ENCODE results near the gene SLC10A7.
A peak's percentile ranks its signal among the peaks of the same experiment; 100 is the strongest.

Gene SLC10A7

GRCh38 chr4:146283758-146284651 is 237.7 kb downstream of the SLC10A7 start:
- TF ChIP-seq CTCF (conservative IDR thresholded peaks at IDR 0.05; ENCODE audit: control insufficient read depth, insufficient read depth, low read depth, low read length), result no peak
- H3K4me3 ChIP-seq (ENCODE audit: control insufficient read depth, low read depth, low read length), result no peak overlapping the region
- no peak for DNase-seq (ENCODE audit: low read depth)

GRCh38 chr4:146282657-146283056 is 239.1 kb downstream of the SLC10A7 start:
- H3K4me3 ChIP-seq (ENCODE audit: control insufficient read depth, low read depth, low read length), result no peak overlapping the region
- TF ChIP-seq CTCF (conservative IDR thresholded peaks at IDR 0.05; ENCODE audit: control insufficient read depth, insufficient read depth, low read depth, low read length), result no peak
- DNase-seq (ENCODE audit: low read depth), result no peak

DNA sequence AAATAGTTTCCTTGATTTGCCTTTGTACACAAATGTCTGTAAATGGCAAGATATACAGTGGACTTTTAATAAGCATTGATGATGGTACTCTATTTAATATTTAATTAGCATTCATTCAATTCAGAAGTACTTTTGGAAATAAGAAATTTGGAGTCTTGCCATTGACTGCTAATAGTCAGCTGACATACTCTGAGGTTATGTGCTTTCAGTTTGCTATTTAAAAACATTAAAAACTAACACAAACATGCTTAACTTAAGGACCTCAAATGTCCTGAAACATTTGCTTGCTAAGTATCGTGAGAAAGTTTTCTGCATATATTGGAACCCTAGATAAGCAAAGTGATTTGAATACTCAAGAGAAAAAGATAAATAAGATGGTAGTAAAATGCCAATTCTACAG is 242.8 kb downstream of the SLC10A7 start:
- no peak overlapping the region for H3K4me3 ChIP-seq (ENCODE audit: control insufficient read depth, low read depth, low read length)
- TF ChIP-seq CTCF (conservative IDR thresholded peaks at IDR 0.05; ENCODE audit: control insufficient read depth, insufficient read depth, low read depth, low read length), result no peak
- peak; percentile 12 for DNase-seq (ENCODE audit: low read depth)

DNA sequence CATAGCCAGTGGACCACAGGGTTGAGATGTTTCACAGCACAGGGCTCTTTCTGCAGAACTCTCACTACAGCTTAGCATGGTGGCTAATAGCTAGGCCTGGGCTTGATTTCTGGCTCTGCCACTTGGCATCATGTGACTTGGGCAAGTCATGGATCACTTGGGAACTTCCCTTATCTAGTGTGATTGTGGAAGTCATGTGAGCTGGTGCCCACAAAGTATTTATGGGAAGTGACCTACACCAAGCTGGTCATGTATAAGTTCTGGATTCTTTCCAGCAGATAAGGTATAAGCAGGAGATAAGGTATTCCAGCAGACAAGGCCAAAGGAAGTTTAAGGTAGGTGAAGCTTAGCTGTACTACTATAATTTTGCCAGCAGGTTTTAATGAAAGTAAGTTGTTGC is 246.4 kb downstream of the SLC10A7 start:
- TF ChIP-seq CTCF (conservative IDR thresholded peaks at IDR 0.05; ENCODE audit: control insufficient read depth, insufficient read depth, low read depth, low read length), result no peak
- H3K4me3 ChIP-seq (ENCODE audit: control insufficient read depth, low read depth, low read length), result no peak overlapping the region
- DNase-seq (ENCODE audit: low read depth), result no peak

GRCh38 chr4:146274774-146275173 is 247.0 kb downstream of the SLC10A7 start:
- no peak for DNase-seq (ENCODE audit: low read depth)
- no peak overlapping the region for H3K4me3 ChIP-seq (ENCODE audit: control insufficient read depth, low read depth, low read length)
- TF ChIP-seq CTCF (conservative IDR thresholded peaks at IDR 0.05; ENCODE audit: control insufficient read depth, insufficient read depth, low read depth, low read length), result no peak

GRCh38 chr4:146273204-146273901 is 248.4 kb downstream of the SLC10A7 start:
- no peak overlapping the region for H3K4me3 ChIP-seq (ENCODE audit: control insufficient read depth, low read depth, low read length)
- DNase-seq (ENCODE audit: low read depth), result no peak
- no peak for TF ChIP-seq CTCF (conservative IDR thresholded peaks at IDR 0.05; ENCODE audit: control insufficient read depth, insufficient read depth, low read depth, low read length)

Data from fibroblast of mammary gland (primary cell).